ENCODE results near the gene NUCKS1.

- TF ChIP-seq CTCF (IDR thresholded peaks at IDR 0.05), result no peak
- peak; percentile 75 for TF ChIP-seq EZH2 (IDR thresholded peaks at IDR 0.05)
- TF ChIP-seq EZH2phosphoT487 (IDR thresholded peaks at IDR 0.05), result peak; percentile 78
These were observed 24.4 kb upstream of the NUCKS1 start for GRCh38 chr1:205774198-205775014.
